Calu3 (cell line): ENCODE data around the gene APOC3. TPM values are rescaled to one million over a fixed set of nuclear protein-coding genes. Genes with fewer than 3 reads are reported as not detected.

Experiments
- BruUV-seq: library from RNA; stranded (reverse); fragments of 400-500 nt; replicated peaks from 2 replicates; lab custom pipeline; 2021; lab: Mats Ljungman, UMichigan
- CTCF ChIA-PET: fragments of 300-600 bp; sonication (Branson Sonifier 250); formaldehyde crosslinking; loops from one replicate; lab custom pipeline; 2022; ENCODE audit warnings: antibody characterized with exemption; lab: Charles Lee
- DNase-seq: peaks from one replicate; pipeline ENCODE4 v3.0.0; 2022
- H3K27ac Mint-ChIP-seq: one replicate; pipeline ENCODE4 v1.8.0; 2022; ENCODE audit warnings: mixed read lengths; ENCODE audit not compliant: unreplicated experiment
- H3K27me3 Mint-ChIP-seq: one replicate; pipeline ENCODE4 v1.8.0; 2022; ENCODE audit warnings: mixed read lengths; ENCODE audit not compliant: unreplicated experiment
- H3K36me3 Mint-ChIP-seq: one replicate; pipeline ENCODE4 v1.8.0; 2022; ENCODE audit warnings: mild to moderate bottlenecking, moderate library complexity, mixed read lengths; ENCODE audit not compliant: insufficient read depth, unreplicated experiment
- H3K4me1 Mint-ChIP-seq: one replicate; pipeline ENCODE4 v1.8.0; 2022; ENCODE audit warnings: mild to moderate bottlenecking, low read depth, mixed read lengths; ENCODE audit not compliant: unreplicated experiment
- H3K4me3 Mint-ChIP-seq: one replicate; pipeline ENCODE4 v1.8.0; 2022; ENCODE audit warnings: mild to moderate bottlenecking, low read depth, moderate library complexity, mixed read lengths; ENCODE audit not compliant: unreplicated experiment
- H3K9me3 Mint-ChIP-seq: one replicate; pipeline ENCODE4 v1.8.0; 2022; ENCODE audit warnings: low read depth, mixed read lengths; ENCODE audit not compliant: unreplicated experiment
- intact Hi-C: fragments of 100-400 bp; cut with micrococcal nuclease; formaldehyde crosslinking; loops from one replicate; pipeline ENCODE4 v1.10.0; 2022; ENCODE audit not compliant: unreplicated experiment
- total RNA-seq: library from RNA; stranded (reverse); gene quantifications from 2 replicates; pipeline ENCODE4 v1.2.3, GENCODE V29; 2022
- TF ChIP-seq, protein P1 (sequence below): fragments of 200-600 bp; IDR thresholded peaks from one replicate; pipeline ENCODE4 v1.8.0; 2022; ENCODE audit warnings: antibody characterized with exemption; ENCODE audit not compliant: unreplicated experiment

APOC3 gene
- total RNA-seq, 1 experiment from 2014 or later, result not detected

DNA sequence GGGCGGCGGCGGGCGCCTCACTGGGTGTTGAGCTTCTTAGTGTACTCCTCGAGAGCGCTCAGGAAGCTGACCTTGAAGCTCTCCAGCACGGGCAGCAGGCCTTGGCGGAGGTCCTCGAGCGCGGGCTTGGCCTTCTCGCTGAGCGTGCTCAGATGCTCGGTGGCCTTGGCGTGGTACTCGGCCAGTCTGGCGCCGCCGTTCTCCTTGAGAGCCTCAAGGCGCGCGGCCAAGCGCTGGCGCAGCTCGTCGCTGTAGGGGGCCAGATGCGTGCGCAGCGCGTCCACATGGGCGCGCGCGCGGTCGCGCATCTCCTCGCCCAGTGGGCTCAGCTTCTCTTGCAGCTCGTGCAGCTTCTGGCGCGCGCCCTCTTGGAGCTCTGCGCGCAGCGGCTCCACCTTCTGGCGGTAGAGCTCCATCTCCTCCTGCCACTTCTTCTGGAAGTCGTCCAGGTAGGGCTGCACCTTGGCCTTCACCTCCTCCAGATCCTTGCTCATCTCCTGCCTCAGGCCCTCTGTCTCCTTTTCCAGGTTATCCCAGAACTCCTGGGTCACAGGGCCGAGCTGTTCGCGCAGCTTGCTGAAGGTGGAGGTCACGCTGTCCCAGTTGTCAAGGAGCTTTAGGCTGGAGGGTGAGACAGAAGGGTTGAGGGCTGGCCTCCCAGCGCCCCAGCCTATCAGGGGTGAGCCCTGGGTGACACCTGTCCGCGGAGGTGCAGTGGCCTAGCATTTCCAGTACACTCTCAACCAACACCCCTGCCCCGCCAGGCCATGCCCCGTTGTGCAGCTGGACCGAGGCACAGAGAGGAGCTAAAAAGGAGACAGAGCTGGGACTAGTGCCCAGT is 6.3 kb downstream of the APOC3 start:
- DNase-seq, result peak; percentile 76
- TF ChIP-seq, protein P1, sequence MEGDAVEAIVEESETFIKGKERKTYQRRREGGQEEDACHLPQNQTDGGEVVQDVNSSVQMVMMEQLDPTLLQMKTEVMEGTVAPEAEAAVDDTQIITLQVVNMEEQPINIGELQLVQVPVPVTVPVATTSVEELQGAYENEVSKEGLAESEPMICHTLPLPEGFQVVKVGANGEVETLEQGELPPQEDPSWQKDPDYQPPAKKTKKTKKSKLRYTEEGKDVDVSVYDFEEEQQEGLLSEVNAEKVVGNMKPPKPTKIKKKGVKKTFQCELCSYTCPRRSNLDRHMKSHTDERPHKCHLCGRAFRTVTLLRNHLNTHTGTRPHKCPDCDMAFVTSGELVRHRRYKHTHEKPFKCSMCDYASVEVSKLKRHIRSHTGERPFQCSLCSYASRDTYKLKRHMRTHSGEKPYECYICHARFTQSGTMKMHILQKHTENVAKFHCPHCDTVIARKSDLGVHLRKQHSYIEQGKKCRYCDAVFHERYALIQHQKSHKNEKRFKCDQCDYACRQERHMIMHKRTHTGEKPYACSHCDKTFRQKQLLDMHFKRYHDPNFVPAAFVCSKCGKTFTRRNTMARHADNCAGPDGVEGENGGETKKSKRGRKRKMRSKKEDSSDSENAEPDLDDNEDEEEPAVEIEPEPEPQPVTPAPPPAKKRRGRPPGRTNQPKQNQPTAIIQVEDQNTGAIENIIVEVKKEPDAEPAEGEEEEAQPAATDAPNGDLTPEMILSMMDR, result no peak
- no TSS peak for BruUV-seq
- Mint-ChIP-seq H3K27me3 (peaks cover 14% of the 10 kb centered on the region), H3K27ac (no peak overlapping the region), H3K4me1 (no peaks in the 10 kb centered on the region), H3K36me3 (no peaks in the 10 kb centered on the region), H3K4me3 (peak overlapping the region; percentile 43), H3K9me3 (no peaks in the 10 kb centered on the region)
- CTCF ChIA-PET, result interaction anchor here (0.8 to 1.6 kb wide), 5 partner anchors 9 to 270 kb away, joined by 3 to 39 read pairs (median 5); partner anchors contain the start of genes APOA5 and ZPR1
- intact Hi-C loops, result loop anchor here (5.0 kb wide), 1 partner anchor 44 kb away; the partner anchor contains the start of gene APOA5

- Mint-ChIP-seq H3K4me1 (no peaks in the 10 kb centered on the region), H3K27me3 (peaks cover 14% of the 10 kb centered on the region), H3K27ac (no peak overlapping the region), H3K36me3 (no peaks in the 10 kb centered on the region), H3K9me3 (no peaks in the 10 kb centered on the region), H3K4me3 (no peak overlapping the region)
- TF ChIP-seq, protein P1, result no peak
- BruUV-seq, result no TSS peak
- CTCF ChIA-PET, result interaction anchor here (1.2 to 1.6 kb wide), 3 partner anchors 46 to 269 kb away, joined by 5 to 39 read pairs (median 10); partner anchors contain the start of genes APOA5 and ZPR1
- no peak for DNase-seq
- intact Hi-C loops, result loop anchor here (5.0 kb wide), 1 partner anchor 44 kb away; the partner anchor contains the start of gene APOA5
These were observed 6.9 kb downstream of the APOC3 start for GRCh38 chr11:116836632-116836991.

DNA sequence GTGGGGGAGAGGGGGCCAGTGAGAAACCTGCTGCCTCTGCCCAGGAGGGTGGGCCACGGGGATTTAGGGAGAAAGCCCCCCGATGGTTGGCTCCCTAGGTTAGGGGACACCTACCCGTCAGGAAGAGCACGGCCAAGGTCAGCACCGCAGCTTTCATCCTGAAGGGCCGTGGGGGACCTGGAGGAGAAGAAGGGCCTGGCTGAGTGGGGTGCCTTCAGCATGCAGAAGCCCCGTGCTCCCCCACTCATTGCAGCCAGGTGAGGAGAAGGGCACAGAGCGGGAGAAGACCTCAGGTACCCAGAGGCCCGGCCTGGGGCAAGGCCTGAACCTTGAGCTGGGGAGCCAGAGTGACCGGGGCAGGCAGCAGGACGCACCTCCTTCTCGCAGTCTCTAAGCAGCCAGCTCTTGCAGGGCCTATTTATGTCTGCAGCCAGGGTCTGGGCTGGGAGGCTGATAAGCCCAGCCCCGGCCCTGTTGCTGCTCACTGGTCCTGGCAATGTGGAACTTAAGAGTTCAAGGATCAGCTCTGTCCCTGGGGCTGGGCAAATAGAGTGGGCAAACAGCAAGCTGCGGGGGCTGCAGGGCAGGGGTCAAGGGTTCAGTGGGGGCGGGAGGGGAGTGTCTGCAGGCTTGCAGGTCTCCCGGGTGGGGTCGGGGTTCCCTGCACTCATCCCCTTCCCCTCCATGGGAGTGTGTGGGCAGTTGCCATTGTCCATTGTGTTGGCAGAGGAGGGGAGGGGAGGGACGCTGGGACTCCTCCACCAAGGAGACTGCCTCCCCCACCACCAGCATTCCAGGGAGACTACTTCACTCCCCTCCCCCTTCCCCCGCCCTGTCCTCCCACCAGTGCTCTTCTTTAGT is 7.8 kb downstream of the APOC3 start, which contains the start of gene APOA1:
Gene APOA1 (minus strand): TSS at position 392 of the 861 bp plus-strand sequence. CDS start 235 bp downstream, at position 157.
- CTCF ChIA-PET, result no interaction called here
- H3K27me3 Mint-ChIP-seq, result peaks cover 14% of the 10 kb centered on the region
- no peak for DNase-seq
- intact Hi-C loops, result loop anchor here (5.0 kb wide), 1 partner anchor 45 kb away; the partner anchor contains the start of gene APOA5
- H3K4me1 Mint-ChIP-seq, result no peaks in the 10 kb centered on the region
- H3K9me3 Mint-ChIP-seq, result no peaks in the 10 kb centered on the region
- TF ChIP-seq, protein P1, result no peak
- no peak within 1 kb of the TSS for H3K4me3 Mint-ChIP-seq
- H3K27ac Mint-ChIP-seq, result no peak within 1 kb of the TSS
- BruUV-seq, result no TSS peak
- no peaks in the 10 kb centered on the region for H3K36me3 Mint-ChIP-seq

DNA sequence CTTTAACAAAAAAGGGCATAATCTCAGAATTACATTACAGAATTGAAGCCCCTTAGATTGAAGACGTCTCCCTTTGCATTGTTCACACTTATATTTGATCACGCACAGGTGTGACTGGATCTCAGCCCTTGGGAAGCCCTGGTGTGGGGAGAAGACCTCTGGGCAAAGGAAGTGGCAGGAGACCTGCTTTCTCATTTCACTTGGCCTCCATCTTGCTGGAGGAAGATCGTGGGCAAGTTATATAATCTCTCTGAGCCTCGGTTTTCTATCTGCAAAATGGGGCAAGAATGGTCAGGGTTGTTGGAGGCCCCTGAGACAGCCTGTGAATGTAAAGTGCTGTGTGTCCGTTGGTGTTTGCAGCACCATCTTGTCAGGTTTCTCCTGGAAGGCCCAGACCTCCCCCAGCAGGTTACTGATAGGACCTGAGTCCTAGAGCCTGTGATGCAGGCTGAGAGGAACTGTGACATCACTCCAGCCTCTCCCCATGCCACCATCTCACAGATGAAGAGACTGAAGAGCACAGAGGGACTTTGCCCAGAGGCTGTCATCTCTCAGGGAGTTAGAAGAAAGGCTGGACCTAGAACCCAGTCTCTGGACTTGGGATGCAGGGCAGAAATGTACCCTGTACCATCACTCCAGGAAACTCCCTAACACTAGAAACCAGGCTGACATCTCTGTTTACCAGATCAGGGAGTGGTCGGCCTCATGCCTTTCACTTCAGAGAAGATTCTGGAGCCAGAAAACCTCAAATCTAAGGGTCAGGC is 8.8 kb downstream of the APOC3 start:
- H3K36me3 Mint-ChIP-seq, result peaks cover under 1% of the 10 kb centered on the region
- intact Hi-C loops, result loop anchor here (5.0 kb wide), 1 partner anchor 46 kb away; the partner anchor contains the start of gene APOA5
- H3K9me3 Mint-ChIP-seq, result no peaks in the 10 kb centered on the region
- H3K4me1 Mint-ChIP-seq, result no peaks in the 10 kb centered on the region
- BruUV-seq, result no TSS peak
- no peak for DNase-seq
- no peak overlapping the region for H3K4me3 Mint-ChIP-seq
- H3K27ac Mint-ChIP-seq, result no peak overlapping the region
- CTCF ChIA-PET, result no interaction called here
- peaks cover 14% of the 10 kb centered on the region for H3K27me3 Mint-ChIP-seq
- TF ChIP-seq, protein P1, result no peak
